HepG2 (cell line): ENCODE data around the gene MALT1. TPM values are rescaled to one million over a fixed set of nuclear protein-coding genes. Genes with fewer than 3 reads are reported as not detected.

Source experiments
- ADNP ChIP-seq: sonication (generic); formaldehyde crosslinking; IDR thresholded peaks from 2 replicates; pipeline ENCODE4 v1.4.0; 2020; ENCODE audit warnings: missing genetic modification reagents
- ARID4A ChIP-seq: sonication (generic); formaldehyde crosslinking; IDR thresholded peaks from 2 replicates; pipeline ENCODE4 v1.5.0; 2020; ENCODE audit warnings: mild to moderate bottlenecking, missing genetic modification reagents, borderline replicate concordance
- CAMTA2 ChIP-seq: sonication (generic); formaldehyde crosslinking; IDR thresholded peaks from 2 replicates; pipeline ENCODE4 v1.4.0; 2020; ENCODE audit warnings: mild to moderate bottlenecking, missing genetic modification reagents, borderline replicate concordance
- CENPT ChIP-seq: sonication (generic); formaldehyde crosslinking; IDR thresholded peaks from 2 replicates; pipeline ENCODE4 v1.8.0; 2022; ENCODE audit warnings: low read depth, mild to moderate bottlenecking, moderate library complexity, missing genetic modification reagents
- FOXA1 ChIP-seq, 2 experiments: fragments of 450-650 bp in 1 of 2; sonication (generic) in 1 of 2; formaldehyde crosslinking in 1 of 2; IDR thresholded peaks; 2 replicates each; pipeline versions ENCODE4 v1.4.0 to v1.6.1; 2016 to 2020; ENCODE audit warnings: missing genetic modification reagents in 1 of 2
- GFI1 ChIP-seq: sonication (generic); formaldehyde crosslinking; IDR thresholded peaks from 2 replicates; pipeline ENCODE4 v1.5.0; 2020; ENCODE audit warnings: missing genetic modification reagents, mild to moderate bottlenecking, borderline replicate concordance
- MXD3 ChIP-seq: IDR thresholded peaks from 2 replicates; pipeline ENCODE4 v1.6.1; 2016; ENCODE audit warnings: mild to moderate bottlenecking, missing biosample characterization, missing genetic modification reagents
- NFE2L2 ChIP-seq: fragments of 150-350 bp; IDR thresholded peaks from 2 replicates; pipeline ENCODE4 v1.6.1; 2014; ENCODE audit warnings: low read length
- SMAD3 ChIP-seq: sonication (generic); formaldehyde crosslinking; IDR thresholded peaks from 2 replicates; pipeline ENCODE4 v1.4.0; 2020; ENCODE audit warnings: missing genetic modification reagents
- SMARCE1 ChIP-seq: fragments of 450-650 bp; IDR thresholded peaks from 2 replicates; pipeline ENCODE4 v1.6.1; 2017; ENCODE audit warnings: borderline replicate concordance
- SUZ12 ChIP-seq: fragments of 150-350 bp; IDR thresholded peaks from 2 replicates; pipeline ENCODE4 v1.6.1; 2014; ENCODE audit warnings: low read depth, low read length
- ZBTB8A ChIP-seq: sonication (generic); formaldehyde crosslinking; IDR thresholded peaks from 2 replicates; pipeline ENCODE4 v1.4.0; 2020; ENCODE audit warnings: mild to moderate bottlenecking, low read depth, missing genetic modification reagents, borderline replicate concordance
- ZFP90 ChIP-seq: sonication (generic); formaldehyde crosslinking; IDR thresholded peaks from 2 replicates; pipeline ENCODE4 v1.8.0; 2022; ENCODE audit warnings: missing genetic modification reagents, mild to moderate bottlenecking, inconsistent platforms, borderline replicate concordance
- ZNF143 ChIP-seq: sonication (generic); formaldehyde crosslinking; IDR thresholded peaks from 2 replicates; pipeline ENCODE4 v1.4.0; 2020; ENCODE audit warnings: missing genetic modification reagents
- ZNF503 ChIP-seq: sonication (generic); formaldehyde crosslinking; IDR thresholded peaks from 2 replicates; pipeline ENCODE4 v1.4.0; 2020; ENCODE audit warnings: missing genetic modification reagents
- ZNF547 ChIP-seq: sonication (generic); formaldehyde crosslinking; IDR thresholded peaks from 2 replicates; pipeline ENCODE4 v1.5.1; 2020; ENCODE audit warnings: mild to moderate bottlenecking, missing genetic modification reagents
- polyA plus RNA-seq, 8 experiments: library from polyadenylated mRNA; depleted of rRNA in 3 of 8; stranded (reverse) in 7 of 8; unstranded in 1 of 8; fragments of >200 nt; fragmentation: Illumina TruSeq in 4 of 8; extraction: Trizol in 4 of 8; gene quantifications; 2 replicates each; pipeline versions ENCODE4 v1.2.1 to v1.2.3, GENCODE V29; 2011 to 2016; ENCODE audit warnings: low read depth in 4 of 8, missing spikeins in 1 of 8, mixed read lengths in 1 of 8; ENCODE audit not compliant: insufficient read depth in 1 of 8
- total RNA-seq, 5 experiments: library from RNA; depleted of rRNA; stranded (reverse); fragments of >200 nt; fragmentation: Illumina TruSeq; extraction: Trizol; gene quantifications; 2 replicates each; pipeline ENCODE4 v1.2.3, GENCODE V29; 2016; ENCODE audit warnings: low read depth in 1 of 5
- TF ChIP-seq, protein P1 (sequence below): IDR thresholded peaks from 2 replicates; pipeline ENCODE4 v1.6.1; 2018; ENCODE audit warnings: missing genetic modification reagents
- TF ChIP-seq, protein P2 (sequence below): sonication (generic); formaldehyde crosslinking; IDR thresholded peaks from 2 replicates; pipeline ENCODE4 v1.9.0; 2021; ENCODE audit warnings: missing genetic modification reagents, borderline replicate concordance

MALT1 gene
- total and polyA plus RNA-seq, 2 of the 13 experiments (the other 11 are each of a cell fraction or from before 2014, with no cell fraction given): 43.9 to 89.0 TPM

DNA sequence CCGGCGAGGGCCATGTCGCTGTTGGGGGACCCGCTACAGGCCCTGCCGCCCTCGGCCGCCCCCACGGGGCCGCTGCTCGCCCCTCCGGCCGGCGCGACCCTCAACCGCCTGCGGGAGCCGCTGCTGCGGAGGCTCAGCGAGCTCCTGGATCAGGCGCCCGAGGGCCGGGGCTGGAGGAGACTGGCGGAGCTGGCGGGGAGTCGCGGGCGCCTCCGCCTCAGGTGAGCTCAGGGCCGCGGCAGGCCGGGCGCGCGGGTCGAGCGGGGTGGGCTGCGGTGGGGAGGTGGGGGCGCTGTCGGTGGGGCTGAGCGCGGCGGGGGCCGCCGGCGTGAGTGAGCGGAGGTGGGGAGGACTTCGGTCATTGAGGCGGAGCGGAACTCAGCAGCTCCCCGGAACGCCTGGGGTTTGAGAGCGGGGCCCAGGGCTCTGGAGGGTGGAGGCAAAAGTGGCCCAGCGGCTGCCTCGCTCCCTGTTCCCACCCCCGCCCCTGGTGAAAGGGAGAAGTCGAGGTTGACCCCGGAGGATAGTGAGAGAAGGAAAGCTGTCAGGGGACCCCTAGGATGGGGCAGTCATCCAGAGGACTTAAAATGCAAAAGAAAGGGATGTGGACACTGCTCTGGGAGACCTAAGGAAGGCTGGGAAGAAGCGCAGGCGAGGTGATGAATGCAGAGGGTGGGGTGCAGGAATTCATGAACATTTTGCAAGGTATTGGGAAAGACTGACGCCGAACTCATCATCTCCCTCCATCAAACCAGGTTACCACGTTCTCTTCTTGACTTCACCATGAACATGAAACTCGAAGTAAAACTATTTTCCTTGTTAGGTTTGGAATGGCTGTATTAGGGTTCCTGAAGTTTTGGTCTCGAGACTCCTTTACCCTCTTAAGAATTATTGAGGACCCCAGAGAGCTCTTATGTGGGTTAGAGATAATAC lies 633 bp downstream of the MALT1 start (continued):
- TF ChIP-seq ZNF143 (CRISPR knock-in tag) (0 out of 2 replicates have a peak, but pooled peaks have one; percentile 5), NFE2L2 (no peak), CENPT (CRISPR knock-in tag) (no peak), MXD3 (CRISPR knock-in tag) (no peak), ZNF547 (CRISPR knock-in tag) (peak; percentile 6; the same call in 1 of the 2 replicates), SMAD3 (no peak), ZNF503 (no peak), ZFP90 (CRISPR knock-in tag) (no peak), ADNP (CRISPR knock-in tag) (no peak), ZBTB8A (no peak), SUZ12 (no peak), CAMTA2 (CRISPR knock-in tag) (no peak), SMARCE1 (no peak), ARID4A (no peak), FOXA1 (IDR thresholded peaks at IDR 0.05) (no peak), FOXA1 (CRISPR knock-in tag; IDR thresholded peaks at IDR 0.05) (no peak), GFI1 (CRISPR knock-in tag) (no peak)
- TF ChIP-seq, protein P1, sequence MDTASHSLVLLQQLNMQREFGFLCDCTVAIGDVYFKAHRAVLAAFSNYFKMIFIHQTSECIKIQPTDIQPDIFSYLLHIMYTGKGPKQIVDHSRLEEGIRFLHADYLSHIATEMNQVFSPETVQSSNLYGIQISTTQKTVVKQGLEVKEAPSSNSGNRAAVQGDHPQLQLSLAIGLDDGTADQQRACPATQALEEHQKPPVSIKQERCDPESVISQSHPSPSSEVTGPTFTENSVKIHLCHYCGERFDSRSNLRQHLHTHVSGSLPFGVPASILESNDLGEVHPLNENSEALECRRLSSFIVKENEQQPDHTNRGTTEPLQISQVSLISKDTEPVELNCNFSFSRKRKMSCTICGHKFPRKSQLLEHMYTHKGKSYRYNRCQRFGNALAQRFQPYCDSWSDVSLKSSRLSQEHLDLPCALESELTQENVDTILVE (CRISPR knock-in tag): no peak
- TF ChIP-seq, protein P2, sequence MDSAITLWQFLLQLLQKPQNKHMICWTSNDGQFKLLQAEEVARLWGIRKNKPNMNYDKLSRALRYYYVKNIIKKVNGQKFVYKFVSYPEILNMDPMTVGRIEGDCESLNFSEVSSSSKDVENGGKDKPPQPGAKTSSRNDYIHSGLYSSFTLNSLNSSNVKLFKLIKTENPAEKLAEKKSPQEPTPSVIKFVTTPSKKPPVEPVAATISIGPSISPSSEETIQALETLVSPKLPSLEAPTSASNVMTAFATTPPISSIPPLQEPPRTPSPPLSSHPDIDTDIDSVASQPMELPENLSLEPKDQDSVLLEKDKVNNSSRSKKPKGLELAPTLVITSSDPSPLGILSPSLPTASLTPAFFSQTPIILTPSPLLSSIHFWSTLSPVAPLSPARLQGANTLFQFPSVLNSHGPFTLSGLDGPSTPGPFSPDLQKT (CRISPR knock-in tag): no peak
